Right kidney (tissue), 1 donor: ENCODE data around the gene CPT1A.

ENCODE experiments used
- DNase-seq: peaks from one replicate; pipeline ENCODE4 v3.0.0-alpha.2; 2016

The CPT1A gene

DNA sequence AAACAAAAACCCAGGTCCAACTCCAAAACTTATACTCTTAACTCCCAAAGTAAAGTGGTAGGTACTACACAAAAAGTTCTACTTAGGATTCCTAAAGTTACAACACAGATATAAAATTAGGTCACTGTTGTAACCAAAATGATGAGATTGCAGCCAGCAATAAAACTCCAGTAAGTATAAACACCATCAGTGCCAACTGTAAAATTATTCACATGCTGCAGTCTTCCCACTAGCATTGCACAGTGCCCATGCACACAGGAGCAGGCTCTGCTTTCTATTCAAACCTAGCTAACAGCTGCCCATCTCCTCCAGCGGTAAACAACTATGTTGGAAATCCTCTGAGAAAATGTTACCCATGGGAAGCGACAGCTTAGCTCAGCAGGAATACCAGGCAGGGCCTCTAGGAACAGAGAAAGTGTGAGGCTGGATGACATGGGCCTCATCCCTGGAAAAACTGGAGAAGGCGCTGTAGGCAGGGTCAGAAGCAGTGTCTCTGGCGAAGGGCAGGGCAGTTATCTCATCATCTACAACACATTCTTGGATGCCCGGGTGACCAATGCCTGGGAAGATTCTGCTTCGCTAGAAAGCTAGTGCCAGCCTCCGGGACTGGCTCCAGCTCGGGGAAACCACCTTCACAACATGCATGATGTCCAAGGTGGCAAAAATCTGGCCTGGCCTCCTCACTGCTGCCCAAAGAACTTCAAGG lies 9.1 kb downstream of the CPT1A start:
- no peak for DNase-seq

DNA sequence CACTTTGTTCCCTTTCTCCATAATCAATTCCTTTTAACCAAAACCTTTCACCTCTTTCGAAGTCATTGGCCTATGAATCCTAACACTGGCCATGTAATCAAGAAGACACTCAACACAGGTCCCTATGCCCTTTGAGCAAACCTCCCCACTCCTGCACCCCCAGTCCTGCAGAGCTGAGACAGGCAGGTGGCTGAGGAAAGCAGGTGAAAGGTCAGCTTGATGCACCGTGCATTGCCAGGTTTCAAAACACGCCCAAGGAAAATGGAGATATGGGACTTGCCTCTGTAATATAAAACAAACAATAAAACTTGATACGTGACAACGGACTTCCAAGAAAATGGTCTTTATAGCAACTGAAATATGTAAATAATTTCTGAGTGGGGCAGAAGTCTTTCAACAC lies 10.6 kb downstream of the CPT1A start:
- no peak for DNase-seq

DNA sequence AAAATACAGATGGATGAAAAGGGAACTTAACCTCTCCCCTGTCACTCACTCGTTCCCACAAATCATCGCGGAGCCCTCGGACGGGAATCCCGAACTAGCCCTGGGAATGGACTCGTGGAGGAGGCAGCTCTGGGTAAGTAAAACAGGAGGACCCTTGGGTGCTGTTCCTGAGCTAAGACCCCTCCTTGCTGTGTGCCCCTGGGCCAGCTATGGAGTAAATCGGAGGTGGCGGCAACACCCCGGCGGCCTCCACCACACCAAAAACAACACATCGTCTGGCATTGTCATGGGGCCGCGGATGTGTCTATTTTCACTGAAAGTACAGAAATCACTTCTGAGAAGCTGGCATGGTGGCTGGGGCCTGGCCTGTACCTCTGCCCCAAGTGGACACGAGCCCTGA lies 12.1 kb downstream of the CPT1A start:
- no peak for DNase-seq

DNA sequence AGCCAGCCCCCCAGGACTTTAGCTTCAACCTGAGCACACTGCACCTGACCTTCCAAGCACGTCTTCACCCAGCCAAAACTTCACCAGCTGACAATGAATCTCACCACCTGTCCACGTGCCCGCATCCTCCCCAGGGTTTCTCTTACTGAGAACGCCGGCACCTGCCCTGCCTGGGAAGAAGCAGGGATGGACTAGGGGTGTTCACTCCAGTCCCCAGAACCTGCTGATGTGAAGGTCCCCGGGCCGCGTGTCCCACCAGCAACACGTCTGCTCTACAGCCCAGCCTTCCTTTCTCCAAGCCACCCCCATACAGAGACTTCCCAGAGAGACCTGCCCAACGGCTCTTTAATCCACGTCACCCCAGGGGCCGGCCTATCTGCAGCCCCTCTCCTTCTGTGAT lies 12.8 kb downstream of the CPT1A start:
- no peak for DNase-seq

DNA sequence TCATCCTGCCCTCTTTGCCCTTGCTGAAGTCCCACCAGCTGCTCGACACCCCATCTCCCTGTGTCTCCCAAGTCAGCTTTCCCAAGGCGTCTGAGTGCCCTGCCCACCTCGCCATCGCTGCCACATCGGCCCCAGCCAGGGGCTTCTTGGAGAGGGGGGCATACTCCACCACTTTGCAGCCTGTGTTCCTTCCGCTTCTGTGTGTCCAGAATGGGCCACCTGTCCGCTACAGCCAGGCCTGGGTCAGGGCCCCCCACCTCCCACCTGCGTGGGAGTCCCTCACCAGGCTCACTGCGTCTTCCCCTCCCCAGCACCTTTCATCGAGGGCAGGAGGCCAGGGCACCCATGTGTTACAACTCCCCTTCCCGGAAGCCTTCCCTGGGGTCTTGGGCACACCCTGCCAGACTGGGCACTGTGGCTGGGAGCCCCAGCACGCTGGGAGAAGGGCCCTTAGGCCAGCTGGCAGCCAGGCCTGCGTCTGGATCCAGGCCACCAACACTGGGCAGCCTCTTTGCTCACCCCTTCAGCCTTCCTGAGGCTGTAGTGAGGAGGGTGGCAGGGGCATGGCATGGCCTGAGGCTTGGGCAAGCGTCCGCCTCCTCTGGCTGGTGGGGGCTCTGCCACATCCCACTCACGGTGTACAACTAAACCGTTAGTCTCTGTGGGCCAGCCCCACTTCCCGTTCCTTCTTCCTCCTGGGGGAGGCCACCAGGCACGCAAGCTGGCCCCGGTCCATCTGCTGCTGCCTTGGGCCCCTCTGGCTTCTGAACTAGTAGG lies 13.4 kb downstream of the CPT1A start:
- no peak for DNase-seq

DNA sequence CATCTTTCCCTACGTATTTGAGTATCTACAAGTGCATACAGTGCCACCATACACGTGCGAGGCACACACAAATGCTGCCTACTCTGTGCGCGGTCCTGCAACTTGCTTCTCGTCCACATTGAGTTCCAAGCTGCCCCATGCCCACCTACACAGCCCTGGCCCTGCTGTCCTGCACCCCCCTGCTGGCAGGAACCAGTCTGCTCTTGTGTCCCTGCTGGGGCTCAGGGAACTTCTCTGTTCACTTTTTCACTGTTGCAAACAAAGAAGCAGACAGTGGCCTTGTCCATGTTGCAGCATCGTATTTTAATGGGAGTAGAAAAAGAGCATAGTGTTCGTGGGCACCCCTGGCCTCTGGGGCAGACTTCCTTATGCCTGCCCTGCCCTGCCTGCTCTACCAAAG lies 14.0 kb downstream of the CPT1A start:
- DNase-seq, result no peak

DNA sequence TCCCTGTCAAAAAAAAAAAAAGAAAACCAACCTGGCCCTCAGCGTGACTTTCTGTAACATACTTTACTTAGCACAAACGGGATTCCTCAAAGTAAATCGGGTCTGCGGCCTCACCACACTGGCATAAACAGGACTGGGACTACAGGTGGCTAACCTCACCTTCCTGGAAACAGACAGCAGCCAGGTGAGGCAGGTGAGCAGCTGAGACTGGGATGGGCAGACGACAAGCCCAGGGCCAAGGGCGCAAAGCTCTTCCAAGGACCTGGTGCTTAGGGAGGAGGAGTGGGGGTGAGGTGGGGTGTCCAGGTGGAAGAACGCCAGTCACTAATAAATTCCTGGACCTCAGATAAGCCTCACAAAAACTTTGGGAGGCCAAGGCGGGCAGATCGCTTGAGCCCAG lies 15.0 kb downstream of the CPT1A start:
- no peak for DNase-seq

DNA sequence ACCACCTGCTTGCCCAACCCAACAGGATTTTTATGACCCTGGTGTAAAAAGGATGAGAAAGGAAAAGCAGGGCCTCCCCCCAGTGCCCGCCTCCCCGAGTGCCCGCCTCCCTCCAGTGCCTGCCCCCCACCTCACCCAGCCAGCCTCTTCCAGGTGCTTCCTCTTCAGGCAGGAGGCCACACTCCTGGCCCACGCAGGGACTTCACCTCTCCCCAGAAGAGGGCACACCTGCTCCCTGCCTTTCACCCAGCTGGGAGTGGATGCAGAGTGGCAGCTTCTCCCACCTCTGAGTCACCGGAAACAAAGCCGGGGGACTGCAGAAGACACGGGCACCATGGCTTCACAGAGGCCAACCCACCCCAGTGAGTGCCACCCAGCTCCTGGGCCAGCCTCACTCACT lies 16.1 kb downstream of the CPT1A start:
- DNase-seq, result no peak

DNA sequence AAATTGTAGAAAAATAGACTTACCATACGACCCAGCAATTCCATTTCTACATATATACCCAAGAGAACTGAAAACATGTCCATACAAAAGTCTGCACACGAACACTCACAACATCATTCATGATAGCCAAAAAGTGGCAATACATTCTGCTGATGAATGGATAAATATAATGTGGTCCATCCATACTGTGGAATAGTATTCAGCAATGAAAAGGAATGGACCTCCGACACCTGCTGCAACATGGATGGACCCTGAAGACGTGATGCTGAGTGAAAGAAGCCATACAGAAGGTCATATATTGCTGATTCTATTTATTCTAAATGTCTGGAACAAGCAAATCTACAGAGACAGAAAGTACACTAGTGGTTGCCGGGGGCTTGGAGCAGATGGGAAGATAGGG lies 19.2 kb downstream of the CPT1A start:
- no peak for DNase-seq

DNA sequence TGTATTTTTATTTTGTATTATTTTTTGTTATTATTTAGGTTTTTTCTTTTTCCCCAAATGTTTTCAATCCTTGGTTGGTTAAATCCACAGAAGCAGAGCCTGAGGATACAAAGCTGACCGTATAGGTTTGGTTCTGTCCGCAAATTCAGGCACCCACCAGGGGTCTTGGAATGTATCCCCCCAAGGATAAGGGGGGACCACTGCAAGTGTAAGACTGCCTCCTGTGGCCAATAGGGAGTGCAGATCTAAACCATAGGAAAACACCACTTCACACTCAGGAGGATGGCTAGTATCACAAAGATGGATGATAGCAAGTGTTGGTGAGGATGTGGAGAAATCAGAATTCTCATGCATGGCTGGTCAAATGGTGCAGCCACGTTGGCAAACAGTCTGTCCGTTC lies 20.0 kb downstream of the CPT1A start:
- DNase-seq, result no peak

DNA sequence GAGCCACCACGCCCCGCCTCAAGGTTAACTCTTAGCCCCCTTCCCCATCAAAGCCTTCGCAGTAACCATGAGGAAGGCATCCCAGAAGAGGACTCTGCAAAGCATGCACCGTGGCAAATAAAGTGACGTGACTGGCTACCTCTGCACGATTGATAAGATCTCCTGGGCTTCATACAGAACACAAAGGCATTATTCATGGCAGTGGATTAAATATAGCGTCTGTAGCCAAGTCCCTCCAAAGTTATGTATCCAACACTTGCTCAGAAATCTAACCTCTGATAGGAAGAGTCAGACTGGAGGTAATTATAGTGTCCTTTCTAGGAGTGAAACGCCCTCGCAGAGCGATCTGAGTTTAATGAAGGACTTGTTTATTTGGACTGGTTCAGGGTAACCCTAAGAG lies 22.4 kb downstream of the CPT1A start:
- no peak for DNase-seq

DNA sequence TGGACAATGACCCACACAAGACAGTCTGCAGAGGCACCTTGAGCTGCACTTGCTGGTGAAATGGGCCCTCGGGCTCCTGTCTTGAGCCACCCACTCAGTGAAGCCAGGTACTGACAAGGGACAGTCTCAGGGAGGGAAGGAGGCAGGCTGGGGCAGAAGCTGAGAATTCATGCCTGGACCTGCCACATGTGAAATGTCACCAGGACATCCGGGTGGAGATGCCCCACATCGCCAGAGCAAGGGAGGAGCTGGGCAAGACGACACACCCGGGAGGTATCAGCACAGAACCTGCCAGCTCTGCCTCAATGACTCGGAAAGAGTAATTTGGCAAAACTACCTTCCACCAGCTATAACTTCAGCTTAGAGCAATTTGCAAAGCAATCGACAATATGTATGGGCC lies 23.5 kb downstream of the CPT1A start:
- DNase-seq, result no peak

DNA sequence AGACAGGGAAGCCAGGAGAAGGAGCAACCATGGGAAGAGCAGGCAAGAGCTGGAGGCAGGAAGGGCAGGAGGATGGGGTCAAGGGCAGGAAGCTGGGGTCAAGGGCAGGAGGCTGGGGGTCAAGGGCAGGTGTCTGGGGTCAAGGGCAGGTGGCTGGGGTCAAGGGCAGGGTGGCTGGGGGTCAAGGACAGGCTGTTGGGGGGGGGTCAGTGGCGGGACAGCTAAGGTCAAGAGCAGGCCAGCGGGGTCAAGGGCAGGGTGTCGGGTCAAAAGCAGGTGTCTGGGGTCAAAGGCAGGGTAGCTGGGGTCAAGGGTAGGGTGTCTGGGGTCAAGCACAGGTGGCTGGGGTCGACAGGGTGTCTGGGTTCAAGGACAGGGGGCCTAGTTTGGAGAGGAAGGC lies 24.2 kb downstream of the CPT1A start:
- DNase-seq, result no peak

DNA sequence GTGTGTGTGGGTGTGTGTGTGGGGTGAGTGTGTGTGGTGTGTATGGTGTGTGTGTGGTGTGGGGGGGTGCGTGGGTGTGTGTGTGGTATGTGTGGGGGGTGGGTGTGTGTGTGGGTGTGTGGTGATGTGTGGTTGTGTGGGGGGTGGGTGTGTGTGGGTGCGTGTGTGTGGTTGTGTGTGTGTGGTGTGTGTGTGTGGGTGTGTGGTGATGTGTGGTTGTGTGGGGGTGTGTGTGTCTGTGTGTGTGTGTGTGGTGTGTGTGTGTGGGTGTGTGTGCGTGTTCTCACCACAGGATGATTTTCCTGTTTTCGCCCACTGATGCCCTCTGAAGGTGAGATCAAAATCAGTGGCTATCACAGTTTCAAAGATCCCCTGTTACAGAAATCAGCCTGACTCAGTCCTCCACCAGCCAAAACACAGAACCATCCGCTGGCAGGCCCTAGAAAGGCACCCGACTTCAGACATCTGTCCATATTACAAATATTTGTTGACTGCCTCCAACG lies 24.7 kb downstream of the CPT1A start:
- no peak for DNase-seq

DNA sequence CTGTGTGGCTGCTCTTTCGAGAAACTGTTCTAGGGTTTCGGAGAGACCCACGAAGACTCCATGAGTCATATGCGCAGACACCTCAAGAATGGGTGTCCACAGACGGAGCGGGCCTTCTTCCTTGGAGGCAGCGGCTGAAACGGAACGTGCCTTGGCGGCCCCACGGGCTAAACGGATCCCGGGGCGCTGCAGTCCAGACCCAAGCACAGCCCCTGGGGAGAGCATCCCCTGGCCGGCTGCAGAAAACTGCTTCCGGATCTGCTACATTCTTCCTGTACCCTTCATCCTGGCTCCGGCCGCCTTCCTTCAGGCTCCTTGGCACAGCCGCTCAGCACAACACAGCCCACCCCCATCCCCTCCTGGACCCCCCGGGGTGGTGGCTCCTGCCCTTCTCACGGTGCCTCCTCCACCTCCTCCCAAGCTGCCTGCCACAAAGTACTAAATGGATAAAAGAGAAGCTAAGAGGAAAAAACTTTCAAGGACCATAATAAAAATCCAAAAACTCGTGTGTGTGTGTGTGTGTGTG lies 25.4 kb downstream of the CPT1A start:
- DNase-seq, result no peak

DNA sequence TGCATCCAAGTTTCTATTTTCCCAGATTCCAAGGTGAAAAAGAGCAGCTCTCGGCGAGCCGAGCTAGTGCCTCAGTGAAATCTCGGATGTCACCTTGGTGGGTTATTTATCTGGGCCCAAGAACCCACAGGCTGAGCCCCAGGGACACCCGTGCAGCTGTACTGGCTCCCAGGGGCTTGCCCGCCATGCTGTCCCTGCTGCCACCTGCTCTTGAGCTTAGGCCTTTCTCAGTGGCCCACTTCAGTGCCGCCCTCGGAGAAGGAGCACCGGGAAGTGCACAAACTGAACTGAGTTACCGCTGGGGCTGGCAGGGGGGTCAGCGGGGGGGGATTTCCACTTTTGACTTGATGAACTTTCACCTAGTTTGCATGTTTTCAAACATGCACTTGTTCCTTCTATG lies 27.9 kb downstream of the CPT1A start:
- no peak for DNase-seq

DNA sequence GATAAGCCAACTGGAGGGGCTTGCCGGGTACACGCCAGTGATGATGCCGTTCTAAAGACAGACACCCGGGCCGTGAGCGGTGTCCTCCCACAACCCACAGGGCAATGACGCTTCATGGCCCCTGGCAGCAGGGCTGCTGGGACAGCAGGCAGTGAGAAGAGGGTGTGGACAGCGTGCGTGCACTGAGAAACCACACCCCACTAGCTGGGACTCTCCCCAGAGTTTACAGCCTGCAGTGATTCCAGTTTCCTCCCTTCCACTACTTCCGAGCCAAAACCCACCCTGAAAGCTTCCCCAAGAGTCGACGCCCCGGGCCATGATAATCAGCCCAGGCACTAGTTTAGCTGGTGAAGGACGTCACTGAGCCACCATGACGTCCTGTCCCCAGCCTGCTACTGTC lies 29.2 kb downstream of the CPT1A start:
- no peak for DNase-seq

DNA sequence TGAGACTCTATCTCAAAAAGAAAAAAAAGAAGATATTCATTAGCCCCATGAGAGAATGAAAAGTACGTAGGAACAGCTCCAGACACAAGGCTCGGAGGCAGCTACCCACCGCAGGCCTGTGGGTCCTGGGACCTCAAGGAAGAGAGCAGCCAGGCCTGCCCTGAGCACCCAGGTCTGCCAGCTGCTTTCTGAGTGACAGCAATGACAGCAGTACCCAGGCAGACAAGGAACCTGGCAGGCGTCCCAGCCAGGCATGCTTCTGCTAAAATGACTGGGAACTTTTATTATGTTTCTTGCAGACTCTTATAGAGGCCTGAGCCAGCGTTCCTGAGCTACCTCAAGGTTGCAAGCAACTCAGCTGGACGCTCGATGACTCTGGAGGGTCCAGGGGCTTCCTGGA lies 31.6 kb downstream of the CPT1A start:
- DNase-seq, result no peak

DNA sequence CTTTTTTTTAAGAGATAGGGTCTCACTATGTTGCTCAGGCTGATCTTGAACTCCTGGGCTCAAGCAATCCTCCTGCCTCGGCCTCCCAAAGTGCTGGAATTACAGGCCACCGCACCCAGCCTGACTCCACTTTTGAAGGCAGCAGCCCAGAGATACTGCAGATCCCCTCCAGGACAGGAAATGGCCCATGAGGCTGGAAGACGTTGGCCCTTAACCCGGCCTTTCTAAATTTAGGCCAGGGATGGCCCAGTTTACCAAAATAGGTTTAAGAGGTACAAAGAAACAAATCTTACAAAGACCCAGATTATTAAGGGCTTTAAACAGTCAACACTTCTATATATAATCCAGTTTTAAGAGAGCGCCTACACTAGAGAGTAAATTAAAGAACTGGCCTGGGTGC lies 32.2 kb downstream of the CPT1A start:
- DNase-seq, result no peak

DNA sequence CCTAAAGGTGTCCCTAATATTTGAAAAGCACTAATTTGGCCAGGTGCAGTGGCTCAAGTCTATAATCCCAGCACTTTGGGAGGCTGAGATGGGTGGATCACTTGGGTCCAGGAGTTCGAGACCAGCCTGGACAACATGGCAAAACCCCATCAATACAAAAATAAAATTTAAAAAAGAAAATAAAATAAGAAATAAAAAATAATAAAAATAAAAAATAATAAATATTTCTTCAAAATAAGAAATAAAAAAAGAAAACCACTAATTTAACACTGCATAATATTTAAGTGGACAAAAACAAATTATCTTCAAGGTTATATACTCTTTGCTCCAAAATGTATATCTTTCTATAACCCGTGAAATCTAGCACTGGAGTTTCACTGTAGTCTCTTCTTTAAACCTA lies 32.9 kb downstream of the CPT1A start:
- no peak for DNase-seq

DNA sequence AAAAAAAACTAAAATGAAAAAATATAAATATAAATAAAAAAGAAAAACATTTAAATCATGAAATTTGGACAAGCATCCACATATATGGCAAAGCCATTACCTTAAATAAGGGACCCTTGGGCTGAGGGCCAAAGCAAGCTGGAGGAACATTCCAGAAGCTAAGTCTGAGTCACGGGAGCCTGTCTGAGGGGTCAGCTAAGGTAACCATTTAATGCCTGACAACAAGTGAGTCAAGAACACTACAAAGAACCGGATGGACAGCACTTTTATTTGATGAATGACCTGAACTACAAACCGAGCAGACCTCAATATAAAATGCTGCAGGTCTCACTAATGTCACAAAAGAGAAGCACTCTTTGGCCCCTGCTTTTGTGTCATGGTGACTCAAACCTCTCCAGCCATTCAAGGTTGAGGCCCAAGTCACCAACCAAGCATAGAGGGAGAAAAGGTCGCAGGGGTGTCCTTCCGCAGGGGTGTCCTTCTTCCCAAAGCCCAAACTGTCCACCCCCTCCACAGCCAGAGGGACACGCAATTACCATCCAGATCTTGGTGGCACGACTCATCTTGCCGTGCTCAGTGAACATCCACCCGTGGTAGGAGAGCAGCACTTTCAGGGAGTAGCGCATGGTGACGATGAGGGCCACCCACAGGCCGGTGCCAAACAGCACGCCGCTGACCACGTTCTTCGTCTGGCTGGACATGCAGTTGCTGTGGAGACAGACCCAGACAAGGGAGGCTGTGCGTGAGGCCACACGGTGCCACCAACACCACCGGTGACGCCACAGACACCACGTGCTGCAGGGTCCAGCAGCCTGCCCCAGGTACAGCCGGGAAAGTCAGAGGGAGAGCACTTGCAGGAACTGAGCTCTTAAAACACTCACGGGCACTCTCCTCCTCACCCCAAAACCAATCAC lies 34.5 kb downstream of the CPT1A start:
- DNase-seq, result no peak

DNA sequence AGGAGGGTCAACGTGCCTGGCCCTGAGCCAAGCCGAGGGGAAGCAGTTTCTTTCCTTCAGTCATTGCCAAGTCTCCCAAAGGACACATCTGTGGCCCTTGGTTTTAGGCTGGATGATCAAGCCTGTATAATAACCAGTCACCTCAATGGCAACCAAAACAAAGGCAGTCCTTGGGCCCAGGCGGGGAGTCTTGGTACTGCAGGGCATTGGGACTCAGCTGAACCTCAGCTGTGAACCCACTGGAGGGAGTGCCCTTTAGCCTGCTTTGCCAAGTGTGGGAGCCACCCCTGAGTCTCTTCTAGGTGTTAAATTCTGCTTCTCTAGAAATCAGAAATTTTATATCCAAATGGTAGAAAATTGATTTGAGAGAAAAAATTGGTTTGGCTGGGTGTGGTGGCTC lies 36.9 kb downstream of the CPT1A start:
- DNase-seq, result no peak

DNA sequence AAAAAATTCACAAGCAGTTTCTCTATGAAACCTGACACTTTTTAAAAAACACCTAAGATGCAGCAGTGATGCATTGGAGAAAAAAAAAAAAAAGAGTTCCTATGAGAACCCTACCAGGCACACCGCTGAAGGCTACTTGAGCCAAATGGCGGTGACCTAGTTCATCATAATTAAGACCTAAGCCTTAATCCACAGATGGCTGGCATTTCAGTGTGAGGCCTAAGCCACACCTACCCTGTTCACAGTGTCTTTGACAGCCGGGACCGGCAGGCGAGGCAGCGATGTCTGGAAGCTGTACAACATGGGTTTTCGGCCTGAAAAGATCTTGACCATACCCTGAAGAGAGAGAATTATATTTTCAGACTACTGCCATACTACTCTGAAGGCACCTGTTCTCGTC lies 38.0 kb downstream of the CPT1A start:
- DNase-seq, result no peak
